Loucy (cell line): ENCODE measurements around the gene ZNF236.

Experiments
- H2AFZ ChIP-seq: fragments of 200-600 bp; sonication (generic); 2 replicates; pipeline ENCODE4 v1.6.0; 2016; ENCODE audit warnings: antibody characterized with exemption, mild to moderate bottlenecking, low read length, moderate library complexity
- H3F3A ChIP-seq: fragments of 200-600 bp; 2 replicates; pipeline ENCODE4 v1.6.0; 2016; ENCODE audit warnings: antibody characterized with exemption, low read depth, mild to moderate bottlenecking
- H3K27me3 ChIP-seq: fragments of 200-600 bp; sonication (generic); 2 replicates; pipeline ENCODE4 v1.6.1; 2014; ENCODE audit warnings: low read length, mild to moderate bottlenecking; ENCODE audit not compliant: insufficient read depth, poor library complexity, severe bottlenecking
- H3K36me3 ChIP-seq: fragments of 200-600 bp; sonication (generic); 2 replicates; pipeline ENCODE4 v1.6.1; 2016; ENCODE audit warnings: low read length; ENCODE audit not compliant: insufficient read depth
- H3K4me1 ChIP-seq: fragments of 200-600 bp; sonication (generic); 2 replicates; pipeline ENCODE4 v1.5.1; 2014; ENCODE audit warnings: low read length, mild to moderate bottlenecking; ENCODE audit not compliant: insufficient read depth, poor library complexity, severe bottlenecking
- H3K4me2 ChIP-seq: fragments of 200-600 bp; sonication (generic); 2 replicates; pipeline ENCODE4 v1.6.0; 2014; ENCODE audit warnings: antibody characterized with exemption, low read length, low read depth, mild to moderate bottlenecking; ENCODE audit not compliant: poor library complexity, severe bottlenecking
- H3K4me3 ChIP-seq: fragments of 200-600 bp; sonication (generic); 2 replicates; pipeline ENCODE4 v1.5.1; 2014; ENCODE audit warnings: low read length, mild to moderate bottlenecking, mixed read lengths; ENCODE audit not compliant: poor library complexity, severe bottlenecking
- H3K79me2 ChIP-seq: fragments of 200-600 bp; sonication (generic); 2 replicates; pipeline ENCODE4 v1.6.1; 2014; ENCODE audit warnings: low read length; ENCODE audit not compliant: insufficient read depth
- H3K9ac ChIP-seq: fragments of 200-600 bp; sonication (generic); 2 replicates; pipeline ENCODE4 v1.6.0; 2014; ENCODE audit warnings: mild to moderate bottlenecking, low read depth, low read length, moderate library complexity; ENCODE audit not compliant: poor library complexity, severe bottlenecking
- H3K9me2 ChIP-seq: fragments of 200-600 bp; sonication (generic); replicated peaks from 2 replicates; pipeline ENCODE4 v1.6.1; 2016; ENCODE audit warnings: low read depth, low read length, mixed read lengths
- H3K9me3 ChIP-seq: fragments of 200-600 bp; sonication (generic); 2 replicates; pipeline ENCODE4 v1.6.1; 2014; ENCODE audit warnings: mild to moderate bottlenecking, antibody characterized with exemption, low read length, low read depth; ENCODE audit not compliant: insufficient read depth
- H4K20me1 ChIP-seq: fragments of 200-600 bp; sonication (generic); 2 replicates; pipeline ENCODE4 v1.6.0; 2014; ENCODE audit warnings: antibody characterized with exemption, low read length, mild to moderate bottlenecking; ENCODE audit not compliant: insufficient read depth, poor library complexity, severe bottlenecking
- CTCF ChIP-seq: fragments of 200-600 bp; sonication (generic); conservative IDR thresholded peaks from 2 replicates; pipeline ENCODE4 v1.5.1; 2014; ENCODE audit warnings: mild to moderate bottlenecking, antibody characterized with exemption, low read length
- EZH2phosphoT487 ChIP-seq: fragments of 200-600 bp; IDR thresholded peaks from 2 replicates; pipeline ENCODE4 v1.6.1; 2018; ENCODE audit warnings: antibody characterized with exemption, mild to moderate bottlenecking, moderate library complexity, borderline replicate concordance

ZNF236 gene

GRCh38 chr18:77019641-77020040, 197.3 kb downstream of the ZNF236 start:
- Histone ChIP-seq H3K36me3 (no peaks in the 10 kb centered on the region), H4K20me1 (no peaks in the 10 kb centered on the region), H3K27me3 (no peaks in the 10 kb centered on the region), H3K4me3 (no peak overlapping the region), H3K9ac (no peak overlapping the region), H3K79me2 (no peaks in the 10 kb centered on the region), H3K4me1 (peaks cover 34% of the 10 kb centered on the region), H2AFZ (no peak overlapping the region), H3F3A (no peaks in the 10 kb centered on the region), H3K9me3 (no peaks in the 10 kb centered on the region), H3K9me2 (no peaks in the 10 kb centered on the region), H3K4me2 (no peak overlapping the region)
- no peak for TF ChIP-seq EZH2phosphoT487
- no peak for TF ChIP-seq CTCF
